Stimulated activated CD4-positive, alpha-beta T cell treated with anti-CD3 and anti-CD28 coated beads, Interleukin-1b, Interleukin-23, amount 100 ng/mL, for 48 hours (primary cell): ENCODE results near the gene NTF3.

Source experiments
- DNase-seq: peaks from one replicate; pipeline ENCODE4 v3.0.0-alpha.2; 2020

The NTF3 gene

GRCh38 chr12:5432011-5432400 lies at the start of gene NTF3:
TSS of gene NTF3 (plus strand) at chr12:5432108. CDS start at chr12:5432325, 217 bp downstream.
- no peak for DNase-seq

- no peak for DNase-seq
Observed at GRCh38 chr12:5384015-5384414, 47.9 kb upstream of the NTF3 start.

- DNase-seq: no peak
Observed at GRCh38 chr12:5388581-5389535, 43.0 kb upstream of the NTF3 start.

- DNase-seq: no peak
Observed at GRCh38 chr12:5390174-5390799, 41.6 kb upstream of the NTF3 start.

- no peak for DNase-seq
Observed at GRCh38 chr12:5391653-5392052, 40.3 kb upstream of the NTF3 start.

GRCh38 chr12:5392961-5393360 lies 38.9 kb upstream of the NTF3 start:
- no peak for DNase-seq

GRCh38 chr12:5395443-5396271 lies 36.3 kb upstream of the NTF3 start:
- DNase-seq: no peak

GRCh38 chr12:5396541-5396940 lies 35.4 kb upstream of the NTF3 start:
- DNase-seq: no peak

GRCh38 chr12:5399266-5399665 lies 32.6 kb upstream of the NTF3 start:
- no peak for DNase-seq

- no peak for DNase-seq
Observed at GRCh38 chr12:5402009-5402935, 29.6 kb upstream of the NTF3 start.

GRCh38 chr12:5403411-5403810 lies 28.5 kb upstream of the NTF3 start:
- DNase-seq: no peak

- DNase-seq: no peak
Observed at GRCh38 chr12:5407034-5407856, 24.7 kb upstream of the NTF3 start.

GRCh38 chr12:5409619-5410018 lies 22.3 kb upstream of the NTF3 start:
- DNase-seq: no peak

- no peak for DNase-seq
Observed at GRCh38 chr12:5416571-5416970, 15.3 kb upstream of the NTF3 start.

GRCh38 chr12:5417500-5417899 lies 14.4 kb upstream of the NTF3 start:
- no peak for DNase-seq

- DNase-seq: no peak
Observed at GRCh38 chr12:5428332-5429221, 3.3 kb upstream of the NTF3 start.

GRCh38 chr12:5429741-5430557 lies 2.0 kb upstream of the NTF3 start:
- DNase-seq: no peak

GRCh38 chr12:5430641-5431603 lies 986 bp upstream of the NTF3 start:
- DNase-seq: no peak
